ENCODE measurements around the gene DNAJC22. TPM values are rescaled to one million over a fixed set of nuclear protein-coding genes. Genes with fewer than 3 reads are reported as not detected.

The DNAJC22 gene
- total RNA-seq, 2 experiments from 2014 or later, result 0.16 to 0.76 TPM

- Histone ChIP-seq H3K4me1 (ENCODE audit: insufficient read depth, low read length, poor library complexity, severe bottlenecking) (peaks cover 20% of the 10 kb centered on the region), H3K79me2 (ENCODE audit: insufficient read depth, low read depth, low read length) (peaks cover 24% of the 10 kb centered on the region), H3K27ac (ENCODE audit: low read depth, low read length, poor library complexity, severe bottlenecking) (no peak overlapping the region), H3K4me2 (ENCODE audit: low read length) (no peak overlapping the region), H3K9me3 (ENCODE audit: low read length) (no peaks in the 10 kb centered on the region), H3K4me3 (ENCODE audit: low read depth, low read length, poor library complexity, severe bottlenecking) (no peak overlapping the region), H2AFZ (ENCODE audit: low read length) (no peak overlapping the region), H3K36me3 (ENCODE audit: insufficient read depth, low read length) (no peaks in the 10 kb centered on the region), H3K9me2 (ENCODE audit: insufficient read depth, low read length) (no peaks in the 10 kb centered on the region), H4K20me1 (ENCODE audit: insufficient read depth, low read length) (no peaks in the 10 kb centered on the region)
- intact Hi-C loops (cut with micrococcal nuclease; ENCODE audit: unreplicated experiment), result loop anchor here (5.0 kb wide), 1 partner anchor 257 kb away; the partner anchor contains the start of gene PRPF40B
- POLR2A ChIA-PET, result interaction anchor here (0.6 kb wide), 1 partner anchor 146 kb away, joined by 4 read pairs; no protein-coding TSS in a partner anchor
- no peak for DNase-seq (ENCODE audit: low spot score)
- TF ChIP-seq EZH2phosphoT487 (IDR thresholded peaks at IDR 0.05; ENCODE audit: borderline replicate concordance, low read depth, low read length) (no peak), CTCF (conservative IDR thresholded peaks at IDR 0.05; ENCODE audit: low read length) (no peak)
- BruUV-seq (replicated peaks), result no TSS peak
- CTCF ChIA-PET (ENCODE audit: unreplicated experiment), result interaction anchor here (0.9 kb wide), 1 partner anchor 17 kb away, joined by 3 read pairs; no protein-coding TSS in a partner anchor
These were observed 18.3 kb downstream of the DNAJC22 start for GRCh38 chr12:49364989-49365388.

GRCh38 chr12:49365542-49365941, 18.9 kb downstream of the DNAJC22 start:
- Histone ChIP-seq H3K27ac (ENCODE audit: low read depth, low read length, poor library complexity, severe bottlenecking) (no peak overlapping the region), H3K4me2 (ENCODE audit: low read length) (no peak overlapping the region), H3K4me3 (ENCODE audit: low read depth, low read length, poor library complexity, severe bottlenecking) (no peak overlapping the region), H3K4me1 (ENCODE audit: insufficient read depth, low read length, poor library complexity, severe bottlenecking) (peaks cover 26% of the 10 kb centered on the region), H2AFZ (ENCODE audit: low read length) (no peak overlapping the region), H3K36me3 (ENCODE audit: insufficient read depth, low read length) (peaks cover 2% of the 10 kb centered on the region; the same call in 1 of the 2 replicates), H3K9me3 (ENCODE audit: low read length) (no peaks in the 10 kb centered on the region), H4K20me1 (ENCODE audit: insufficient read depth, low read length) (no peaks in the 10 kb centered on the region), H3K9me2 (ENCODE audit: insufficient read depth, low read length) (no peaks in the 10 kb centered on the region), H3K79me2 (ENCODE audit: insufficient read depth, low read depth, low read length) (peaks cover 30% of the 10 kb centered on the region)
- TF ChIP-seq CTCF (conservative IDR thresholded peaks at IDR 0.05; ENCODE audit: low read length), result no peak
- no peak for TF ChIP-seq EZH2phosphoT487 (IDR thresholded peaks at IDR 0.05; ENCODE audit: borderline replicate concordance, low read depth, low read length)
- no peak for DNase-seq (ENCODE audit: low spot score)
- POLR2A ChIA-PET, result interaction anchor here (0.6 to 2.0 kb wide), 2 partner anchors 42 to 146 kb away, joined by 4 to 9 read pairs; partner anchors contain the start of gene TROAP
- intact Hi-C loops (cut with micrococcal nuclease; ENCODE audit: unreplicated experiment), result loop anchor here (5.0 kb wide), 1 partner anchor 257 kb away; the partner anchor contains the start of gene PRPF40B
- CTCF ChIA-PET (ENCODE audit: unreplicated experiment), result no interaction called here
- no TSS peak for BruUV-seq (replicated peaks)

GRCh38 chr12:49366096-49366651, 19.5 kb downstream of the DNAJC22 start:
- H3K4me1 ChIP-seq (ENCODE audit: insufficient read depth, low read length, poor library complexity, severe bottlenecking), result peaks cover 30% of the 10 kb centered on the region
- intact Hi-C loops (cut with micrococcal nuclease; ENCODE audit: unreplicated experiment), result loop anchor here (2.0 to 5.0 kb wide), 2 partner anchors 203 to 256 kb away; partner anchors contain the start of genes MCRS1 and PRPF40B

More at GRCh38 chr12:49366096-49366651, 19.5 kb downstream of the DNAJC22 start:
- H3K9me2 ChIP-seq (ENCODE audit: insufficient read depth, low read length), result no peaks in the 10 kb centered on the region
- POLR2A ChIA-PET, result interaction anchor here (0.6 to 2.9 kb wide), 9 partner anchors 8 to 379 kb away, joined by 3 to 13 read pairs (median 6); partner anchors contain the start of gene TROAP
- BruUV-seq (replicated peaks), result no TSS peak
- H3K4me3 ChIP-seq (ENCODE audit: low read depth, low read length, poor library complexity, severe bottlenecking), result peak overlapping the region; percentile 91
- H3K4me2 ChIP-seq (ENCODE audit: low read length), result peak overlapping the region; percentile 76
- TF ChIP-seq EZH2phosphoT487 (IDR thresholded peaks at IDR 0.05; ENCODE audit: borderline replicate concordance, low read depth, low read length) (no peak), CTCF (conservative IDR thresholded peaks at IDR 0.05; ENCODE audit: low read length) (peak; percentile 37; the same call in 1 of the 2 replicates)
- 0 out of 2 replicates have a peak, but pooled peaks cover 1% of the 10 kb centered on the region for H4K20me1 ChIP-seq (ENCODE audit: insufficient read depth, low read length)
- no peaks in the 10 kb centered on the region for H3K9me3 ChIP-seq (ENCODE audit: low read length)
- H3K27ac ChIP-seq (ENCODE audit: low read depth, low read length, poor library complexity, severe bottlenecking), result peak overlapping the region; percentile 88
- peaks cover 8% of the 10 kb centered on the region for H3K36me3 ChIP-seq (ENCODE audit: insufficient read depth, low read length)
- peaks cover 36% of the 10 kb centered on the region for H3K79me2 ChIP-seq (ENCODE audit: insufficient read depth, low read depth, low read length)
- H2AFZ ChIP-seq (ENCODE audit: low read length), result peak overlapping the region; percentile 90; the same call in 1 of the 2 replicates
- CTCF ChIA-PET (ENCODE audit: unreplicated experiment), result interaction anchor here (0.6 to 1.7 kb wide), 4 partner anchors 8 to 880 kb away, joined by 3 to 10 read pairs (median 7); partner anchors contain the start of gene DNAJC22
- no peak for DNase-seq (ENCODE audit: low spot score)
